Adrenal gland (tissue), 12 donors: ENCODE results near the gene ZC3H12A. TPM values are rescaled to one million over a fixed set of nuclear protein-coding genes. Genes with fewer than 3 reads are reported as not detected.
A peak's percentile ranks its signal among the peaks of the same experiment; 100 is the strongest.

Source experiments
- DNase-seq, 7 donors: peaks; one replicate each; pipeline ENCODE4 v3.0.0-alpha.2; 2019 to 2020
- H3K27ac ChIP-seq, 5 donors: fragments of 200-600 bp; sonication (generic) in 4 of 5; 1 replicate in 3 of 5; 2 replicates in 2 of 5; pipeline versions ENCODE4 v1.5.1 to v1.8.0; 2016 to 2020; ENCODE audit warnings: mild to moderate bottlenecking in 1 of 5
- H3K27me3 ChIP-seq: fragments of 200-600 bp; 2 replicates; pipeline ENCODE4 v1.8.0; 2021
- H3K36me3 ChIP-seq, 2 donors: fragments of 200-600 bp; replicated peaks in 1 of 2; 1 replicate in 1 of 2; 2 replicates in 1 of 2; pipeline versions ENCODE4 v1.5.1 to v1.8.0; 2018 to 2022
- H3K4me1 ChIP-seq, 2 donors: fragments of 200-600 bp; replicated peaks in 1 of 2; 1 replicate in 1 of 2; 2 replicates in 1 of 2; pipeline versions ENCODE4 v1.5.1 to v1.8.0; 2018 to 2021
- H3K4me3 ChIP-seq, 4 donors: fragments of 200-600 bp; sonication (generic) in 3 of 4; one replicate each; pipeline ENCODE4 v1.5.1; 2016 to 2018
- H3K9me3 ChIP-seq, 3 donors: fragments of 200-600 bp; sonication (generic) in 1 of 3; replicated peaks in 1 of 3; 1 replicate in 2 of 3; 2 replicates in 1 of 3; pipeline versions ENCODE4 v1.5.1 to v1.8.0; 2016 to 2021
- CTCF ChIP-seq, 6 experiments: fragments of 450-650 bp in 4 of 6; fragments of 200-600 bp in 2 of 6; sonication (generic) in 1 of 6; IDR thresholded peaks; 1 replicate in 5 of 6; 2 replicates in 1 of 6; pipeline versions ENCODE4 v1.5.1 to v1.8.0; 2016 to 2021; ENCODE audit warnings: antibody characterized with exemption in 6 of 6, mild to moderate bottlenecking in 2 of 6, moderate library complexity in 1 of 6
- POLR2A ChIP-seq, 2 donors: fragments of 450-650 bp; IDR thresholded peaks; one replicate each; pipeline ENCODE4 v1.6.1; 2017; ENCODE audit warnings: antibody characterized with exemption in 2 of 2, mild to moderate bottlenecking in 2 of 2, moderate library complexity in 1 of 2
- WGBS, 4 donors: extraction: QIAGEN DNeasy Blood & Tissue Kit in 2 of 4; methylation state at CpG; one replicate each; pipeline versions ENCODE4 v1.1.5 to v1.1.7; 2013 to 2017; 5-methylcytosine and 5-hydroxymethylcytosine counted together
- intact Hi-C, 2 donors: fragments of 100-400 bp; cut with DNase I; formaldehyde crosslinking; loops; one replicate each; pipeline versions ENCODE4 v1.14.1 to v1.15.0; 2022 to 2023
- microRNA-seq, 3 donors: library from miRNA; unstranded; fragments of <30 nt; microRNA quantifications; one replicate each; pipeline ENCODE4, GENCODE V29; 2017 to 2020
- polyA plus RNA-seq, 3 donors: library from polyadenylated mRNA; stranded (reverse); fragments of 200-250 nt in 2 of 3; fragments of 350-450 nt in 1 of 3; fragmentation: Illumina TruSeq in 1 of 3; extraction: RNeasy Lipid Tissue Mini Kit (QIAGEN cat#74804) in 1 of 3; gene quantifications; one replicate each; pipeline ENCODE4 v1.2.3, GENCODE V29; 2013 to 2014
- small RNA-seq, 2 donors: library from RNA; depleted of rRNA; stranded (forward); fragments of <200 nt; gene quantifications; one replicate each; pipeline ENCODE3, GENCODE V24; 2016
- total RNA-seq, 9 donors: library from RNA; depleted of rRNA in 4 of 9; stranded (reverse); fragments of >200 nt in 4 of 9; fragments of 120-200 nt in 1 of 9; fragmentation: NEBNext Ultra II Directional in 1 of 9; extraction: Animal tissue kit (Norgen Biotek cat#: 25700) in 1 of 9; gene quantifications; one replicate each; pipeline versions ENCODE4 v1.1.0 to v1.2.4, GENCODE V29; 2013 to 2023
- donor health status: healthy with polysubstance abuse.
- donor health status: Bipolar disorder and iron deficiency.
- donor health status: DM: yes; HTN: yes; CAD: no.
- donor health status: DM: no; HTN: no; CAD: no.
- donor health status: DM: no; HTN: no; CAD: no.
- donor health status: DM: yes; HTN: yes; CAD: no.

Gene ZC3H12A
- total and polyA plus RNA-seq, 12 donors = 3.2 to 53.0 (median 17.4) TPM

GRCh38 chr1:37533317-37534093 is 59.1 kb downstream of the ZC3H12A start:
- H3K36me3 ChIP-seq = peaks cover 0 to 25% of the 10 kb centered on the region in 2 donors
- intact Hi-C loops = no loop called here
- TF ChIP-seq POLR2A (IDR thresholded peaks at IDR 0.05) (no peak), CTCF (IDR thresholded peaks at IDR 0.05) (no peak)
- WGBS, 4 donors = 85 to 96% (median 94%) methylated on average over 4 of the region's 4 CpGs
- peaks cover 4 to 12% of the 10 kb centered on the region in 2 donors for H3K4me1 ChIP-seq
- no peak for DNase-seq
- H3K9me3 ChIP-seq = no peaks in the 10 kb centered on the region
- H3K27me3 ChIP-seq = no peaks in the 10 kb centered on the region
- peak overlapping the region in 2 of 5 donors; percentile 47 to 79 for H3K27ac ChIP-seq
- H3K4me3 ChIP-seq = no peak overlapping the region

Small RNA genes lying within 50 kb of the gene (microRNA-seq; reads per million reads assigned to microRNA genes)
- 0 to 0.89 (median 0.28) reads per million in 3 donors for gene MIR5581
- 0.45 to 2.3 (median 1.1) reads per million in 3 donors for gene MIR6732

Small RNA genes lying within 50 kb of the gene (small RNA-seq; reads per million reads assigned to genes)
- gene MIR5581 = 0 to 0.12 reads per million in 2 donors

Other genes with a start within 250 kb of the ZC3H12A start
- gene MEAF6, start 40.2 kb downstream of the ZC3H12A start, total RNA-seq = 10 to 100 TPM; 45.7 to 74.5 (median 56.6) TPM
- gene MEAF6, start 40.2 kb downstream of the ZC3H12A start, polyA plus RNA-seq = 10 to 100 TPM; 37.8 to 67.4 (median 43.4) TPM
- gene SNIP1, start 79.7 kb downstream of the ZC3H12A start, total RNA-seq = 10 to 100 TPM; 11.6 to 22.4 (median 16.5) TPM
- 10 to 100 TPM in 1 of 3 donors, 1 to 10 TPM in 2; 4.0 to 11.2 (median 5.6) TPM for gene SNIP1, start 79.7 kb downstream of the ZC3H12A start, polyA plus RNA-seq
- 10 to 100 TPM in 5 of 9 donors, 1 to 10 TPM in 4; 6.1 to 23.2 (median 11.7) TPM for gene DNALI1, start 82.4 kb downstream of the ZC3H12A start, total RNA-seq
- 10 to 100 TPM; 15.3 to 41.6 (median 37.9) TPM for gene DNALI1, start 82.4 kb downstream of the ZC3H12A start, polyA plus RNA-seq
- 10 to 100 TPM; 13.6 to 84.7 (median 26.4) TPM for gene GNL2, start 121.4 kb downstream of the ZC3H12A start, total RNA-seq
- gene GNL2, start 121.4 kb downstream of the ZC3H12A start, polyA plus RNA-seq = 100 to 1,000 TPM; 132 to 462 (median 225) TPM
- gene RSPO1, start 160.3 kb downstream of the ZC3H12A start, total RNA-seq = under 1 TPM in 5 of 9 donors, not detected in 4; 0.11 to 0.51 (median 0.23) TPM
- gene RSPO1, start 160.3 kb downstream of the ZC3H12A start, polyA plus RNA-seq = under 1 TPM; 0.11 to 0.20 (median 0.16) TPM
- 1 to 10 TPM in 7 of 9 donors, under 1 TPM in 2; 0.49 to 3.2 (median 1.3) TPM for gene CDCA8, start 217.9 kb downstream of the ZC3H12A start, total RNA-seq
- 1 to 10 TPM in 1 of 3 donors, under 1 TPM in 2; 0.54 to 1.6 (median 0.64) TPM for gene CDCA8, start 217.9 kb downstream of the ZC3H12A start, polyA plus RNA-seq